ENCODE results near the gene SAMD3.
"Not testable (repeated sequence)": the region's sequence is repeated elsewhere in the genome, so short reads cannot be mapped to it uniquely, and the experiment has no call there.

The SAMD3 gene

DNA sequence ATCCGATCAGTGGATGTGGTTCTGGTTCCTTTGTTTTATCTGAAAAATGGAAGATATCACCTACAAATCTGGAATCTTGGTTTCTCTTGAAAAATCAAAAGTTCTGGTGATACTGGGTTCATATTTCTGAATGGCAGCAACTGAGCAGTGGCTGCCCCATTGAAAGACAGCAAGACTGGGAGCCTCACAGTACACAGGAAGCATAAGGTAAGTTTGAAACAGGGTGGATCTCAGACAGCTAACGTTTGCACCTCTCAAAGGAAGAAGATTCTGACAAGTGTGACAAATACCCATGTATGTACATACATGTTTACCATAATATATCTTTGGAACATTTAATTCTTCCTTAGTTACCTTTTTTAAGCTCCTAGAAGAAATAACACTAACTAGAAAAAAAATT is at the start of gene SAMD3:
TSS of gene SAMD3 (minus strand) at position 177 of the 400 bp plus-strand sequence. CDS start 7,678 bp downstream, outside the sequence.
- no peak for DNase-seq

DNA sequence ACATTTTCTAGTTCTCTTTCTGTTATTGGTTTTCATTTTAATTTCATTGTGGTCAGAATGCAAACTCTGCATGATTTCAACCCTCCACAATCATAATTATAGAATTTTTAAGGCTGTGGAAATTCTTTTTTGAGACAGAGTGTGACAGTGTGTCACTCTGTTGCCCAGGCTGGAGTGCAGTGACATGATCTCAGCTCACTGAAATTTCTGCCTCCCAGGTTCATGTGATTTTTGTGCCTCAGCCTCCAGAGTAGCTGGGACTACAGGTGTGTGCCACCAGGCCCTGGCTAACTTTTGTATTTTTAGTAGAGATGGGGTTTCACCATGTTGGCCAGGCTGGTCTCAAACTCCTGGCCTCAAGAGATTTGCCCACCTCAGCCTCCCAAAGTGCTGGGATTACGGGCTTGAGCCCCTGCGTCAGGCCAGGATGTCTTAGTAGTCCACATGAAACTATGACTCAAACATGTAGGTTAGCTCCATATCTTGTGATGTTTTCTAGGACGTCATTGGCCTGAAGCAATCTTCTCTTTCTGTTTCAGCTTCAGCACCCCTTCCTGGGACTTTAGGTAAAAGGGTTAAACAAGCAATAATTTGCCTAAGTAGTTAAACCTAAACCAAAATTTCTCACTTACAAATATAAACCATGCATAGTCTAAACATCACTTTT is 47.4 kb upstream of the SAMD3 start:
- DNase-seq, result no peak

GRCh38 chr6:130265553-130265952 is 42.8 kb upstream of the SAMD3 start:
- DNase-seq, result not testable (repeated sequence)

GRCh38 chr6:130262008-130262407 is 39.3 kb upstream of the SAMD3 start:
- DNase-seq, result no peak

DNA sequence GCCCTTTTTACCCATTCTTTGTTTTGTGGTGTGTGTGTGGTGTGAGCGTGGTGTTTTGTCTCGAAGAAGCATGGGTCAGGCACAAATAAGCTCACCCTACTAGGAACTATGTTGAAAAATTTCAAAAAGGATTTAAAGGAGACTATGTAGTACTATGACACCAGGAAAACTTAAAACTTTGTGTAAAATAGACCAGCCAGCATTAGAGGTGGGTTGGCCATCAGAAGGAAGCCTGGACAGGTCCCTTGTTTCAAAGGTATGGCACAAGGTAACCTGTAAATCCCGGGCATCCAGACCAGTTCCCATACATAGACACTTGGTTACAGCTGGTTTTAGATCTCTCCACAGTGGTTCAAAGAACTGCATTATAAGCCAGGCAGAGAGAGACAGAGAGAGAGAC is 38.8 kb upstream of the SAMD3 start:
- not testable (repeated sequence) for DNase-seq

DNA sequence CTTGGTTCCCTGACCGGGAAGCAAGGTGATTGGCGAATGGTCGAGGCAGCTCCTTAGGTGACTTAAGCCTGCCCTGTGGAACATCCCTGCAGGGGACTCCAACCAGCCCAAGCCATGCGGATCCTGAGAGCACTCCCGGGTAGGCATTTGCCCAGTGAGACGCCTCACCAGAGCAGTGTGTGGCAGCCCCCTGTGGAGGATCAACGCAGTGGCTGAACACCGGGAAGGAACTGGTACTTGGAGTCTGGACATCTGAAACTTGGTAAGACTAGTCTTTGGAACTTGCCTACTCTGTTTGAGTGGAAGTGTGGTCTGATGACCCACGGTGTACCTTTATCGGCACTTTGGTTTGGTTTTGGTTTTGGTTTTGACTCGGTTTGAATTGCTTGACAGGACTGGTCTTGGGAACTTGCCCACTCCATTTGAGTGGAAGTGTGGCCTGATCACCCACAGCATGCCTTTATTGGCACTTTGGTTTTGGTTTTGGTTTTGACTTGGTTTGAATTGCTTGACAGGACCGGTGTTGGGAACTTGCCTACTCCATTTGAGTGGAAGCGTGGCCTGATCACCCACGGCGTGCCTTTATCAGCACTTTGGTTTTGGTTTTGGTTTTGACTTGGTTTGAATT is 38.0 kb upstream of the SAMD3 start:
- not testable (repeated sequence) for DNase-seq

- not testable (repeated sequence) for DNase-seq
These were observed 37.3 kb upstream of the SAMD3 start for GRCh38 chr6:130260050-130260462.

DNA sequence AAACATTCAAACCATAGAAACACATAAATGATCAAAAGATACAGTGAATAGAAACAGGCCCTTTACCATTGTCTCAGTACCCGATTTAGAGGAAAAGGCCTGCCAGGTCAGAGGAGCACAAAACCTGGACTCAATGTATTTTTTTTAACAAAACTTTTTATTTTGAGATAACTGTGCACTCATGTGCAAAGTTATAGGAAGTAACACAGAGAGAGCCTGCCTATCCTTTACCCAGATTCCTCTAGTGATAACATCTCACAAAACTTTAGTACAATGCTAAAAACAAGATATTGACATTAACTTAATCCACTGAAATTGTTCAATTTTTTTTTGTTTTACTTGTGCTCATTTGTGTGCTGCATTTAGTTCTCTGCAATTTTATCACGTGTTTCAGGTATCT is 36.8 kb upstream of the SAMD3 start:
- no peak for DNase-seq

DNA sequence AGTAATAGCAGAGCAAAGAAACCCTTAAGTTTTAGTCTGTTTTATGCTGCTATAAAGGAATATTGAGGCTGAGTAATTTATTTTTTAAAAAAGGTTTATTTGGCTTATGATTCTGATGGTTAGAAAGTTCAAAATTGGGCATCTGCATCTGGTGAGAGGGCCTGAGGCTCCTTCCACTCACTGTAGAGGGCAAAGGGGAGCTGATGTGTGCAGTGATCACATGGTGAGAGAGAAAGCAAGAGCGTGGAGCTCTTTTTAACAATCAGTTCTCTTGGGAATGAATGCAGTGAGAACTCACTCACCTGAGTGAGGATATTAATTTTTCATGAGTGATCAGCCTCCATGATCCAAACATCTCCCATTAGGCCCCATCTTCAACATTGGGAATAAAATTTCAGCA is 36.4 kb upstream of the SAMD3 start:
- DNase-seq, result no peak

DNA sequence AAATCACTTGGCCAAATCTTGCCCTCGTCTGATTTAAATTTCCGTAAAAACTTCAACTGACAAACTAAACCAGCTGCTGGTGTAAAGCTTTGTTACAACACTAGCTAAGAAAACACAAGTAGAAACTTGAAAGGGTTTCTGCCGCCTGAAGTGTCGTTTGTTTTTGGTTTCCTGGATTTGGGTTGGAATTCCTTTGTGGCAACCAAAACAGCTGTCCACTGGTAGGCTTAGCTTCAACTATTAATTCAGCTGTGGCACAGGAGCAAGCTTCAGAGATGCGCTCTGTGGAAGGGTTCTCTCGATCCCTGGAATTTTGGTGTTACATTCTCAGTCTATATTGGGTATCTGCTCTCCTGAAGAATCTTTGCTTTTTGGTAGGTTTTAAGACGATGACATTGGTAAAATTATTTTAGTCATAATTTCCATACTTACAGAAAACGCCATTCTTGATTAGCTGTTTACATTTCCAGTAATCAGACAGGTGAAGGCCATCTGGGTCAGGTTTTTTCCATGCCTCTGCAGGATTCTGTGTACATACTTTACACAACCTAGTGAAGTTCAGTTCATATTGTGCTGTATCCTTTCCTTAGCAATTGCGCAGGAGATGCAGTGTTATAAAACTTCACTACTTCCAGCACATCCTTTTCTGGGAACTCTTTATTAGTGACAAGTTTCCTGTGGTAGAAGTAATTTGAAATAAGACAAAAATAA is 29.9 kb upstream of the SAMD3 start:
- no peak for DNase-seq

DNA sequence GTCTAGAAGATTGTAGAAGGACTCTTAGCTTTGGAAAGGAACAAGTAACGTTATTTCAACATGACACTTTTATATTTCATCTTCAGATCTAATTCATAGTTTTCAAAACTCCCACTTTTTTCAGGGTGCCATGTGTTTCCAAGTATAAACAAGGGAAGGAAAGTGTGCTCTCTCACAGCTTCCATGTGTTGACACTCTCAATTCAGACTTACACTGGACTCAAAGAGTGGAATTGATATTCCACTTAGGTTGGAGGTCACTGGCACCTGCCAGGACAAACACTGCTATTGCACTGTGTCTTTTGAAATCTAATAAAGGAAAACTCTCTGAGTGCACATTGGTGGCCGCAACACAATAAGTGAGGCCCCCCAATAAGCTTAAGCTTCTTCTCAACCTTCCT is 22.5 kb upstream of the SAMD3 start:
- no peak for DNase-seq

DNA sequence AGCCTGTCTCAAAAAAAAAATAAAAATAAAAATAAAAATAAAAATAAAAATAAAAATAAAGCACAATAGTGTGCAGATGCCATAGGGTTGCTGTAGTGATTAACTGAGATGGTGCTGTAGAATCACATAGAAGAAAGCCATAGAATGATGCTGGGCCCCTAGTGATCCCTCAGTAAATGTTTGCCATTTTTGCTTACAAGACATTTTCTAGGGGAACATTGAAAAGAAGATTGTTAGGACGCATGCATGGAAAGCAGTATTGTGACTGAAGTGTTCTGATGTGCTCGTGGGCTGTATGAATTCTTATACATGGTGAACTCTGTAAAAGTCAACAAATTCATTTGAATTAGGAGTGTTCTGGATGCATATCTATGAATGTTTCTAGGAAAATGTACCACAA is 22.0 kb upstream of the SAMD3 start:
- no peak for DNase-seq

- no peak for DNase-seq
These were observed 17.5 kb upstream of the SAMD3 start for GRCh38 chr6:130240232-130240631.

- no peak for DNase-seq
These were observed 17.0 kb upstream of the SAMD3 start for GRCh38 chr6:130239755-130240154.

DNA sequence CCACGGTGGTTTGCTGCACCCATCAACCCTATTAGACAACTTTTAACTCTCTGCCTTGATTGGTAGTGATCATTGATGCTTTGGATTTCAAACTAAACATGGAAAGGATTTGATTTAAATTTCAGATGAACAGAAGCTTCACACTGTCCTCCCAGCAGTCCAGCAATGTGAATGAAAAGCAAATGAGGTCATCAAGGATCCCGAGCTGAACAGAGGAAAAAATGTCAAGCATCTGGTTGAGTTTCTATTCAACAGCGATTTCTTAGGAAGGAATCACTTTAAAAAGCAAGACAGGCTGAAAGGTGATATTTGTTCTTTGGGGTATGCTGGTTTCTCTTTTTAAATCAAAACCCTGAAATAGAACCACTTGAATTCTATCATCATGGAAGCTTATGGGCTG is 10.6 kb upstream of the SAMD3 start:
- no peak for DNase-seq

DNA sequence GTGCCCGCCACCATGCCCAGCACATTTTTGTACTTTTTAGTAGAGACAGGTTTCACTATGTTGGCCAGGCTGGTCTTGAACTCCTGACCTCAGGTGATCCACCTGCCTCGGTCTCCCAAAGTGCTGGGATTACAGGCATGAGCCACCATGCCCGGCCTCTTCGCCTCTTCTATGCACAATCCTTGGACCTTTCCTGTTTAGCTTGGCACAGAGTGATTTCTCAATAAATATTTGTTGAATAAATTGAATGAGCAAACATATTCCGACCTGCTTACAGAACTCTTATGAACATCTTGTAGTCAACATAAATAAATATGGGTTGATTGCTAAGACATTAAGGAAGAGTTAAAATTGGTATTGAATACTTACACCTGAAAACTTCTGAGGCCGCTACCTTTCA is 7.8 kb upstream of the SAMD3 start:
- not testable (repeated sequence) for DNase-seq

DNA sequence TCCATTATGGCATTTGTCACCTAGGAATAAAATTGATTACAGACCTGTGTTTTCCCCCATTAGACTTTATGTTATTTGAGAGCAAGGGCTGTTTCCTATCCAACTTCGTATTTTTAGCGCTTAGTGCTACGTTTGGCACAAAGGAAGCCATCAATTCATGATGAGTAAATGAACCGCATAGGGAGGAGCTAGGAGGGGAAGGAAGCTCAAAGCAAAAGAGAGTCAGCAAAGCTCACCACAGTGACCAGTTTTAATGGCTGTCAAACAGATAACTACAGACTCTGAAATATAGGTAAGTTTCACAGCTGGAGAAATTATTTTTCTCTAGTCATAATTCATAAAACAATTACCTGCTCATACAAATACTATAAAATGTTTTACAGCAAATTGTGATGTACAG is 6.9 kb upstream of the SAMD3 start:
- DNase-seq, result no peak

- no peak for DNase-seq
These were observed 757 bp upstream of the SAMD3 start for GRCh38 chr6:130223508-130223907.

GRCh38 chr6:130218134-130218533 is 4.6 kb downstream of the SAMD3 start:
- no peak for DNase-seq

GRCh38 chr6:130216620-130217019 is 6.1 kb downstream of the SAMD3 start:
- no peak for DNase-seq

- no peak for DNase-seq
These were observed 7.2 kb downstream of the SAMD3 start for GRCh38 chr6:130215526-130215925.

GRCh38 chr6:130212215-130212874 is 10.4 kb downstream of the SAMD3 start:
- DNase-seq, result no peak

GRCh38 chr6:130211691-130212090 is 11.1 kb downstream of the SAMD3 start:
- no peak for DNase-seq

Data from NCI-H526 (cell line).